A549 (cell line): Measurements from ENCODE around the gene GABBR2. TPM values are rescaled to one million over a fixed set of nuclear protein-coding genes. Genes with fewer than 3 reads are reported as not detected.

Source experiments
- ATAC-seq, 2 experiments: fragments of 200-7000 bp in 1 of 2; fragments of >200 bp in 1 of 2; cut with Nextera tagmentation in 1 of 2; cut with Tn5 transposase in 1 of 2; 3 replicates each; pipeline versions ENCODE4 v1.8.0 to v1.9.1; 2018 to 2020; ENCODE audit warnings: mild to moderate bottlenecking in 1 of 2, moderate library complexity in 1 of 2
- CTCF ChIA-PET: fragments of 300-600 bp; sonication (Branson Sonifier 250); formaldehyde crosslinking; extraction: SDS; loops from one replicate; lab custom pipeline; 2021; ENCODE audit warnings: antibody characterized with exemption, inconsistent platforms; lab: Yijun Ruan, JAX
- POLR2A ChIA-PET: fragments of 350-600 bp; formaldehyde crosslinking; extraction: SDS; loops from one replicate; lab custom pipeline; 2021; ENCODE audit warnings: antibody characterized with exemption, inconsistent platforms; lab: Yijun Ruan, JAX
- DNase-seq, 2 experiments: peaks; one replicate each; pipeline versions ENCODE4 v3.0.0 to v3.0.0-alpha.2; 2011 to 2016; ENCODE audit warnings: low read depth in 1 of 2, low spot score in 1 of 2
- FAIRE-seq: peaks from 2 replicates; lab custom pipeline; 2011; peaks lifted over from hg19 to GRCh38; lab: Jason Lieb, UNC
- H3K27ac ChIP-seq, 2 experiments: fragments of >200 bp; sonication (Bioruptor Twin); formaldehyde crosslinking; 3 replicates each; pipeline ENCODE4 v1.5.1; 2016 to 2017
- H3K4me1 ChIP-seq: fragments of >200 bp; sonication (Bioruptor Twin); formaldehyde crosslinking; 3 replicates; pipeline ENCODE4 v1.6.1; 2016
- H3K4me2 ChIP-seq: fragments of >200 bp; sonication (Bioruptor Twin); formaldehyde crosslinking; 3 replicates; pipeline ENCODE4 v1.6.1; 2016
- H3K4me3 ChIP-seq: fragments of >200 bp; sonication (Bioruptor Twin); formaldehyde crosslinking; 3 replicates; pipeline ENCODE4 v1.5.1; 2016
- H3K9me3 ChIP-seq: fragments of >200 bp; sonication (Bioruptor Twin); formaldehyde crosslinking; 3 replicates; pipeline ENCODE4 v1.6.1; 2016
- BCL3 ChIP-seq: fragments of >200 bp; sonication (Bioruptor Twin); formaldehyde crosslinking; IDR thresholded peaks from 3 replicates; pipeline ENCODE4 v1.6.1; 2016
- CBX2 ChIP-seq: fragments of 200-600 bp; sonication (generic); IDR thresholded peaks from 2 replicates; pipeline ENCODE4 v1.6.1; 2016; ENCODE audit warnings: low read depth, mild to moderate bottlenecking, borderline replicate concordance
- CEBPB ChIP-seq, 2 experiments: fragments of >200 bp in 1 of 2; sonication (Bioruptor Twin) in 1 of 2; formaldehyde crosslinking in 1 of 2; IDR thresholded peaks; 2 replicates each; pipeline ENCODE4 v1.6.1; 2012 to 2016
- E2F6 ChIP-seq: IDR thresholded peaks from 2 replicates; pipeline ENCODE4 v1.6.1; 2012; ENCODE audit warnings: low read depth, borderline replicate concordance
- EHF ChIP-seq: fragments of 250-450 bp; sonication (Bioruptor Pico); IDR thresholded peaks from 2 replicates; pipeline ENCODE4 v1.5.0; 2020; ENCODE audit warnings: mild to moderate bottlenecking
- EHMT2 ChIP-seq: fragments of 200-600 bp; sonication (generic); IDR thresholded peaks from 2 replicates; pipeline ENCODE4 v1.6.1; 2016; ENCODE audit warnings: antibody characterized with exemption, low read depth, mild to moderate bottlenecking, moderate library complexity
- ESRRA ChIP-seq: fragments of 150-350 bp; IDR thresholded peaks from 2 replicates; pipeline ENCODE4 v1.6.1; 2014; ENCODE audit warnings: mild to moderate bottlenecking, low read length, borderline replicate concordance
- FOSL2 ChIP-seq, 2 experiments: fragments of 450-650 bp in 1 of 2; fragments of >200 bp in 1 of 2; sonication (Bioruptor Twin) in 1 of 2; formaldehyde crosslinking; IDR thresholded peaks; 2 replicates each; pipeline versions ENCODE4 v1.5.0 to v1.6.1; 2016 to 2020; ENCODE audit warnings: mild to moderate bottlenecking in 1 of 2, moderate library complexity in 1 of 2
- HOXB13 ChIP-seq: fragments of 250-450 bp; sonication (Bioruptor Pico); IDR thresholded peaks from 2 replicates; pipeline ENCODE4 v1.5.0; 2020; ENCODE audit warnings: low read depth, mild to moderate bottlenecking, moderate library complexity
- KDM5A ChIP-seq: fragments of 200-600 bp; sonication (generic); IDR thresholded peaks from 2 replicates; pipeline ENCODE4 v1.6.1; 2016; ENCODE audit warnings: antibody characterized with exemption, mild to moderate bottlenecking
- MAFK ChIP-seq: fragments of 450-650 bp; IDR thresholded peaks from 2 replicates; pipeline ENCODE4 v1.6.1; 2014; ENCODE audit not compliant: partially characterized antibody
- MAZ ChIP-seq: fragments of 150-350 bp; IDR thresholded peaks from 2 replicates; pipeline ENCODE4 v1.6.1; 2014; ENCODE audit warnings: antibody characterized with exemption, low read depth, low read length, borderline replicate concordance
- MYC ChIP-seq: IDR thresholded peaks from 2 replicates; pipeline ENCODE4 v1.6.1; 2012; ENCODE audit warnings: mild to moderate bottlenecking, inconsistent platforms, low read length, improper control_type of control experiment, borderline replicate concordance
- NPAS2 ChIP-seq: fragments of 250-450 bp; sonication (Bioruptor Pico); IDR thresholded peaks from 2 replicates; pipeline ENCODE4 v1.8.0; 2022; ENCODE audit warnings: mild to moderate bottlenecking, moderate library complexity, borderline replicate concordance
- NR3C1 ChIP-seq: fragments of >200 bp; sonication (Bioruptor Twin); formaldehyde crosslinking; IDR thresholded peaks from 3 replicates; pipeline ENCODE4 v1.6.1; 2017
- PHF8 ChIP-seq: fragments of 200-600 bp; sonication (generic); IDR thresholded peaks from 2 replicates; pipeline ENCODE4 v1.6.1; 2016; ENCODE audit warnings: low read depth, mild to moderate bottlenecking, antibody characterized with exemption, moderate library complexity, borderline replicate concordance
- POLR2A ChIP-seq: IDR thresholded peaks from 2 replicates; pipeline ENCODE4 v1.6.1; 2012; ENCODE audit warnings: mild to moderate bottlenecking, low read length
- POLR2AphosphoS2 ChIP-seq: conservative IDR thresholded peaks from 2 replicates; pipeline ENCODE4 v1.6.1; 2012; ENCODE audit warnings: low read length, improper control_type of control experiment, inconsistent platforms
- TFCP2L1 ChIP-seq: fragments of 250-450 bp; sonication (Bioruptor Pico); IDR thresholded peaks from 2 replicates; pipeline ENCODE4 v1.5.0; 2021; ENCODE audit warnings: mild to moderate bottlenecking
- WGBS: methylation state at CpG from one replicate; pipeline ENCODE4 v1.1.6; 2017; ENCODE audit errors: missing lambda C conversion rate; 5-methylcytosine and 5-hydroxymethylcytosine counted together
- polyA plus RNA-seq, 4 experiments: library from polyadenylated mRNA; depleted of rRNA in 3 of 4; stranded (reverse); fragments of >200 nt; fragmentation: RNase III in 1 of 4; extraction: RNeasy Plus Mini Kit Qiagen cat#74134 plus additional on column Dnase treatment in 1 of 4; gene quantifications; 2 replicates in 3 of 4; 3 replicates in 1 of 4; pipeline ENCODE4 v1.2.3, GENCODE V29; 2011 to 2017
- TF ChIP-seq, protein P1 (sequence below): fragments of 250-450 bp; sonication (Bioruptor Pico); IDR thresholded peaks from 2 replicates; pipeline ENCODE4 v1.5.0; 2021; ENCODE audit warnings: mild to moderate bottlenecking, moderate library complexity, borderline replicate concordance
- TF ChIP-seq, protein P2 (sequence below): fragments of >200 bp; sonication (Bioruptor Twin); formaldehyde crosslinking; IDR thresholded peaks from 2 replicates; pipeline ENCODE4 v1.6.1; 2016
- TF ChIP-seq, protein P3 (sequence below): fragments of 450-650 bp; IDR thresholded peaks from 2 replicates; pipeline ENCODE4 v1.6.1; 2014; ENCODE audit warnings: antibody characterized with exemption

The GABBR2 gene
- polyA plus RNA-seq, 2 of the 4 experiments (the other 2 are of a cell fraction), result 0.08 to 0.57 TPM

- no peak overlapping the region for H3K4me2 ChIP-seq
- no peaks in the 10 kb centered on the region for H3K9me3 ChIP-seq
- no peak for TF ChIP-seq NR3C1
- no peak for TF ChIP-seq TFCP2L1 (CRISPR knock-in tag)
- no peak for TF ChIP-seq KDM5A
- no peak for TF ChIP-seq MAZ
- no peak for TF ChIP-seq CEBPB (IDR thresholded peaks at IDR 0.05)
- TF ChIP-seq ESRRA, result no peak
- no peak for TF ChIP-seq HOXB13 (CRISPR knock-in tag)
- no peak for TF ChIP-seq CBX2
- TF ChIP-seq EHMT2, result no peak
- TF ChIP-seq, protein P1, sequence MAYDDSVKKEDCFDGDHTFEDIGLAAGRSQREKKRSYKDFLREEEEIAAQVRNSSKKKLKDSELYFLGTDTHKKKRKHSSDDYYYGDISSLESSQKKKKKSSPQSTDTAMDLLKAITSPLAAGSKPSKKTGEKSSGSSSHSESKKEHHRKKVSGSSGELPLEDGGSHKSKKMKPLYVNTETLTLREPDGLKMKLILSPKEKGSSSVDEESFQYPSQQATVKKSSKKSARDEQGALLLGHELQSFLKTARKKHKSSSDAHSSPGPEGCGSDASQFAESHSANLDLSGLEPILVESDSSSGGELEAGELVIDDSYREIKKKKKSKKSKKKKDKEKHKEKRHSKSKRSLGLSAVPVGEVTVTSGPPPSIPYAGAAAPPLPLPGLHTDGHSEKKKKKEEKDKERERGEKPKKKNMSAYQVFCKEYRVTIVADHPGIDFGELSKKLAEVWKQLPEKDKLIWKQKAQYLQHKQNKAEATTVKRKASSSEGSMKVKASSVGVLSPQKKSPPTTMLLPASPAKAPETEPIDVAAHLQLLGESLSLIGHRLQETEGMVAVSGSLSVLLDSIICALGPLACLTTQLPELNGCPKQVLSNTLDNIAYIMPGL (CRISPR knock-in tag), result no peak
- no peak for TF ChIP-seq MYC
- FAIRE-seq, result no peak
- ChIA-PET CTCF (interaction anchor here (0.6 to 3.2 kb wide), 12 partner anchors 12 to 307 kb away, joined by 3 to 19 read pairs (median 4); no protein-coding TSS in a partner anchor), POLR2A (no interaction called here)
- DNase-seq, result no peak
- H3K4me1 ChIP-seq, result peaks cover 7% of the 10 kb centered on the region; the same call in 2 of the 3 replicates
- no peak overlapping the region for H3K4me3 ChIP-seq
- H3K27ac ChIP-seq, result no peak overlapping the region
- ATAC-seq, result no peak
- 89% methylated on average over 3 of the region's 3 CpGs for WGBS
Measured at GRCh38 chr9:98259791-98260190, 448.9 kb downstream of the GABBR2 start.

DNA sequence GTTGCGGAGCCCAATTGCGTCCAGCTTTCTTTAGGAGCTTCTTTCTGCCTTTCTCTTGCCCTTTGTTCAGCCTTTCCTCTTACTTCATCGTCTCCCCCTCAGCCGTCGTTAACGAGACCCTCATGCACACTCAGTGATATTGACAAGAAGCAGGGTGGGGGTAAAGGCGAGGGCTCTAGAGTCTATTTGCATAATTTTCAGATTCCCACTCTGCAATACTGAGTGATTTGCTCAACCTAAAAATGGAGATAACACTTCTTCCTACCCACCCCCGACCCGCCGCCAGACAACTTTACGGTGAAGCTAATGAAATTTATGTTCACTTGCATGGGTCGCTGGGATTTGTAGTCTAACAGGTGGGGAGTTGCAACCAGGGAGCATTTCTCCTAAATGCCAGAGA lies 452.0 kb downstream of the GABBR2 start:
- Histone ChIP-seq H3K4me3 (peak overlapping the region; percentile 79), H3K4me1 (peaks cover 35% of the 10 kb centered on the region), H3K9me3 (no peaks in the 10 kb centered on the region), H3K27ac (peak overlapping the region; percentile 86 to 90), H3K4me2 (peak overlapping the region; percentile 88)
- POLR2A ChIA-PET, result interaction anchor here (0.6 to 2.5 kb wide), 6 partner anchors 23 to 335 kb away, joined by 3 to 13 read pairs (median 6); partner anchors contain the start of genes NANS and TRMO
- TF ChIP-seq, protein P2, sequence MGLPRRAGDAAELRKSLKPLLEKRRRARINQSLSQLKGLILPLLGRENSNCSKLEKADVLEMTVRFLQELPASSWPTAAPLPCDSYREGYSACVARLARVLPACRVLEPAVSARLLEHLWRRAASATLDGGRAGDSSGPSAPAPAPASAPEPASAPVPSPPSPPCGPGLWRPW, result no peak
- TF ChIP-seq MYC (no peak), CBX2 (no peak), EHF (CRISPR knock-in tag) (no peak), NPAS2 (CRISPR knock-in tag) (no peak), MAFK (no peak)
- TF ChIP-seq, protein P1 (CRISPR knock-in tag), result no peak
- ATAC-seq (no peak), DNase-seq (no peak), FAIRE-seq (no peak)
- 26% methylated on average over 12 of the region's 12 CpGs for WGBS
- CTCF ChIA-PET, result interaction anchor here (0.7 to 3.2 kb wide), 19 partner anchors 11 to 334 kb away, joined by 3 to 44 read pairs (median 5); partner anchors contain the start of genes NANS and TRIM14

- Histone ChIP-seq H3K27ac (peak within 1 kb of the TSS; percentile 86 to 90), H3K4me3 (peak within 1 kb of the TSS; percentile 79), H3K9me3 (no peaks in the 10 kb centered on the region), H3K4me2 (peak within 1 kb of the TSS; percentile 89), H3K4me1 (peaks cover 45% of the 10 kb centered on the region)
- ChIA-PET POLR2A (interaction anchor here (0.7 to 2.5 kb wide), 12 partner anchors 10 to 334 kb away, joined by 3 to 13 read pairs (median 4); partner anchors contain the start of genes CORO2A, NANS and TRMO), CTCF (interaction anchor here (0.7 to 3.2 kb wide), 26 partner anchors 8 to 520 kb away, joined by 3 to 44 read pairs (median 4); partner anchors contain the start of gene TRIM14)
- DNase-seq (peak; percentile 92 to 94), FAIRE-seq (no peak), ATAC-seq (peak; percentile 85 to 94)
- 2% methylated on average over 48 of the region's 64 CpGs for WGBS
- TF ChIP-seq POLR2AphosphoS2, result no peak
- TF ChIP-seq MYC, result peak; percentile 52; the same call in 1 of the 2 replicates
- peak; percentile 46; the same call in 1 of the 2 replicates for TF ChIP-seq HOXB13 (CRISPR knock-in tag)
- TF ChIP-seq BCL3, result 0 out of 3 replicates have a peak, but pooled peaks have one; percentile 47
- peak; percentile 58; the same call in 1 of the 2 replicates for TF ChIP-seq E2F6
- peak; percentile 57; the same call in 1 of the 2 replicates for TF ChIP-seq PHF8
- no peak for TF ChIP-seq EHF (CRISPR knock-in tag)
- peak; percentile 83 for TF ChIP-seq POLR2A
- TF ChIP-seq FOSL2 (IDR thresholded peaks at IDR 0.05), result no peak
- no peak for TF ChIP-seq FOSL2 (CRISPR knock-in tag; IDR thresholded peaks at IDR 0.05)
- TF ChIP-seq, protein P3, sequence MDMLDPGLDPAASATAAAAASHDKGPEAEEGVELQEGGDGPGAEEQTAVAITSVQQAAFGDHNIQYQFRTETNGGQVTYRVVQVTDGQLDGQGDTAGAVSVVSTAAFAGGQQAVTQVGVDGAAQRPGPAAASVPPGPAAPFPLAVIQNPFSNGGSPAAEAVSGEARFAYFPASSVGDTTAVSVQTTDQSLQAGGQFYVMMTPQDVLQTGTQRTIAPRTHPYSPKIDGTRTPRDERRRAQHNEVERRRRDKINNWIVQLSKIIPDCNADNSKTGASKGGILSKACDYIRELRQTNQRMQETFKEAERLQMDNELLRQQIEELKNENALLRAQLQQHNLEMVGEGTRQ, result no peak
Measured at GRCh38 chr9:98255578-98256296, 453.0 kb downstream of the GABBR2 start, which contains the start of gene TBC1D2. Gene TBC1D2 (minus strand): TSS chr9:98255649. CDS start chr9:98255541, 108 bp downstream.
